Measurements from ENCODE around the gene MVB12B. TPM values are rescaled to one million over a fixed set of nuclear protein-coding genes. Genes with fewer than 3 reads are reported as not detected.

MVB12B gene
- total and polyA plus RNA-seq, 2 of the 13 experiments (the other 11 are each of a cell fraction or from before 2014, with no cell fraction given) = 12.1 to 30.1 TPM

DNA sequence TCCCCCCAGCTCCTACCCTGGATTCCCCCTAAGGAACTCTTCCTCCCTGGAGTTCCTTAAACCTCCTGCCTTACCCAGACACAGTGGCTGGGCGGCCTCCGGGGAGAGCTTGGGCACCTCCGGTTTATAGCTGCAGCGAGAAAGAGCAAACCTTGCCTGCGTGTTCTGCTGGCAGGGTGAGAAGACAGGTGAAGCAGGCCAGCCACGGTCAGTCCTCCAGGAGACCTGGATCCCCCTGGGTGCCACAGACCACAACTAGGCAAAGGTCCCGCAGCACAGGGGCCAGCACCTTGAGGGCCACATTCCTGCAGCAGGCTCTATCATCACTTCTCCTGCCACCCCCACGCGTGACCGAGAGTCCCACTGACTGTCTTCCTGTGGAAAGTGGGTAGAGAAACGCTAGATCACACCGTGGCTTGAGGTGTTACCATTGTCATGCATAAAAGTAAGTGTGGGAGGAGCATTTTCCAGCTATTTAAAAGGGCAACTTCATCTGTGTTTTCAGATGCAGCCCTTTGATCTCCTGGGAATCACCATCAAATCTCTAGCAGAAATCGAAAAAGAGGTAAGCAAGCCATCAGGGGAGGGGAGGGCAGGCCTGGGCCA, 156.9 kb downstream of the MVB12B start:
- DNase-seq (ENCODE audit: low spot score) = no peak
- H3K4me3 ChIP-seq (replicated peaks in 1 of 3; ENCODE audit: insufficient read depth in 1 of 3, low read depth in 2 of 3, low read length in 3 of 3) = no peak overlapping the region
- H3K9me3 ChIP-seq (ENCODE audit: low read length) = no peaks in the 10 kb centered on the region
- H2AFZ ChIP-seq (ENCODE audit: low read length) = no peak overlapping the region
- 0 out of 2 replicates have a peak, but pooled peaks have one; percentile 28 for TF ChIP-seq ZNF329 (CRISPR knock-in tag; IDR thresholded peaks at IDR 0.05; ENCODE audit: low read depth)
- TF ChIP-seq, protein P1, sequence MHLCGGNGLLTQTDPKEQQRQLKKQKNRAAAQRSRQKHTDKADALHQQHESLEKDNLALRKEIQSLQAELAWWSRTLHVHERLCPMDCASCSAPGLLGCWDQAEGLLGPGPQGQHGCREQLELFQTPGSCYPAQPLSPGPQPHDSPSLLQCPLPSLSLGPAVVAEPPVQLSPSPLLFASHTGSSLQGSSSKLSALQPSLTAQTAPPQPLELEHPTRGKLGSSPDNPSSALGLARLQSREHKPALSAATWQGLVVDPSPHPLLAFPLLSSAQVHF (CRISPR knock-in tag; IDR thresholded peaks at IDR 0.05) = no peak
- peak; percentile 29 for TF ChIP-seq RBM22 (optimal IDR thresholded peaks at IDR 0.05; ENCODE audit: low read length)
- no peaks in the 10 kb centered on the region for H3K79me2 ChIP-seq (ENCODE audit: insufficient read depth, low read length)
- no peak for ATAC-seq
- H3K27ac ChIP-seq (ENCODE audit: extremely low read length, insufficient read depth, low read length) = no peak overlapping the region
- H3K36me3 ChIP-seq (replicated peaks in 1 of 2; ENCODE audit: control insufficient read depth in 1 of 2, insufficient read depth in 2 of 2, low read length in 2 of 2) = peaks cover 12 to 51% of the 10 kb centered on the region in 2 experiments
- WGBS (ENCODE audit: low lambda C conversion rate) = 98% methylated on average over 13 of the region's 13 CpGs
- BruUV-seq (replicated peaks) = no TSS peak
- in situ Hi-C loops (cut with HindIII; ENCODE audit: extremely low pct_ligation_motif_present, low pct_unique_long_range_greater_than_20kb) (no loop called here), intact Hi-C loops (cut with micrococcal nuclease; ENCODE audit: unreplicated experiment) (no loop called here)
- no peak overlapping the region for H3K9ac ChIP-seq (ENCODE audit: insufficient read depth, low read depth, low read length)
- CTCF ChIA-PET (ENCODE audit: low intra/inter-chr PET ratio, low total read pairs) = no interaction called here
- no peak overlapping the region for H3K4me2 ChIP-seq (ENCODE audit: low read depth, low read length)
- FAIRE-seq = no peak
- POLR2A ChIA-PET = no interaction called here
- peaks cover 10% of the 10 kb centered on the region; the same call in 1 of the 2 replicates for H3K4me1 ChIP-seq (ENCODE audit: insufficient read depth, low read length)
- no peaks in the 10 kb centered on the region for H3K27me3 ChIP-seq (ENCODE audit: control insufficient read depth in 1 of 2, insufficient read depth in 2 of 2, low read length in 2 of 2)
- no peaks in the 10 kb centered on the region for H4K20me1 ChIP-seq (ENCODE audit: insufficient read depth, low read length)

DNA sequence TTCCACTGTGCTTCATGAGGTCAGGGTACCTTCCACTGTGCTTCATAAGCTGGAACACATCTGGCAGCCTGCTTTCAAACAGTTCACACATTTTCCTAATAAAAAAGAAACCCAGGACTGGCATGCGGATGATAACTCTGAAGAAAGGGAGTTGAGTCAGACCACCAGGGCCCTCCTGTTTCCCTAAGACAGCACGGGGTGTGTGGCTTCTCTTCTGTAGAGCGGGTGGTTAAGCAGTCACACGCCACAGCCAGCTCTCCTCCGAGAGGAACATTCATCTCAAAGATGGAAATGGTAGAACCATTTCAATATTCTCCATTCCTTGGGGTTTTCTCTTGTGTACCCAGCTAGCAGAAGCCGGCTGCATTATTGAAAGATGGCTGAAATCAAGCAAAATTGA, 159.0 kb downstream of the MVB12B start:
- intact Hi-C loops (cut with micrococcal nuclease; ENCODE audit: unreplicated experiment) = no loop called here
- ChIA-PET POLR2A (no interaction called here), CTCF (ENCODE audit: low intra/inter-chr PET ratio, low total read pairs) (no interaction called here)
- no peaks in the 10 kb centered on the region for H3K9me3 ChIP-seq (ENCODE audit: low read length)
- no peaks in the 10 kb centered on the region for H3K79me2 ChIP-seq (ENCODE audit: insufficient read depth, low read length)
- ATAC-seq (no peak), DNase-seq (ENCODE audit: low spot score) (no peak), FAIRE-seq (no peak)
- no peak overlapping the region for H3K4me2 ChIP-seq (ENCODE audit: low read depth, low read length)
- no peak overlapping the region for H3K27ac ChIP-seq (ENCODE audit: extremely low read length, insufficient read depth, low read length)
- in situ Hi-C loops (cut with HindIII; ENCODE audit: extremely low pct_ligation_motif_present, low pct_unique_long_range_greater_than_20kb) = no loop called here
- H4K20me1 ChIP-seq (ENCODE audit: insufficient read depth, low read length) = no peaks in the 10 kb centered on the region
- H2AFZ ChIP-seq (ENCODE audit: low read length) = no peak overlapping the region
- H3K36me3 ChIP-seq (replicated peaks in 1 of 2; ENCODE audit: control insufficient read depth in 1 of 2, insufficient read depth in 2 of 2, low read length in 2 of 2) = peaks cover 12 to 37% of the 10 kb centered on the region in 2 experiments
- TF ChIP-seq, protein P1 (CRISPR knock-in tag; IDR thresholded peaks at IDR 0.05) = no peak
- TF ChIP-seq ZNF83 (CRISPR knock-in tag; IDR thresholded peaks at IDR 0.05; ENCODE audit: borderline replicate concordance) = no peak
- TF ChIP-seq, protein P2, sequence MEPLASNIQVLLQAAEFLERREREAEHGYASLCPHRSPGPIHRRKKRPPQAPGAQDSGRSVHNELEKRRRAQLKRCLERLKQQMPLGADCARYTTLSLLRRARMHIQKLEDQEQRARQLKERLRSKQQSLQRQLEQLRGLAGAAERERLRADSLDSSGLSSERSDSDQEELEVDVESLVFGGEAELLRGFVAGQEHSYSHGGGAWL (CRISPR knock-in tag; IDR thresholded peaks at IDR 0.05) = no peak
- no peak for TF ChIP-seq ZFY (CRISPR knock-in tag; IDR thresholded peaks at IDR 0.05)
- no peak for TF ChIP-seq ELF1 (CRISPR knock-in tag; IDR thresholded peaks at IDR 0.05)
- no TSS peak for BruUV-seq (replicated peaks)
- no peak overlapping the region for H3K4me3 ChIP-seq (replicated peaks in 1 of 3; ENCODE audit: insufficient read depth in 1 of 3, low read depth in 2 of 3, low read length in 3 of 3)
- H3K9ac ChIP-seq (ENCODE audit: insufficient read depth, low read depth, low read length) = no peak overlapping the region
- H3K27me3 ChIP-seq (ENCODE audit: control insufficient read depth in 1 of 2, insufficient read depth in 2 of 2, low read length in 2 of 2) = no peaks in the 10 kb centered on the region
- H3K4me1 ChIP-seq (ENCODE audit: insufficient read depth, low read length) = peaks cover 10% of the 10 kb centered on the region; the same call in 1 of the 2 replicates
- 97% methylated on average over 6 of the region's 6 CpGs for WGBS (ENCODE audit: low lambda C conversion rate)
